Measurements from ENCODE around the gene MGLL.

- TF ChIP-seq CTCF (IDR thresholded peaks at IDR 0.05), result no peak
- no peak for TF ChIP-seq POLR2A (IDR thresholded peaks at IDR 0.05)
These were observed 170.7 kb downstream of the MGLL start for GRCh38 chr3:127651516-127652172.
